SU-DHL-6 (cell line): ENCODE data around the gene POLE.
A peak's percentile ranks its signal among the peaks of the same experiment; 100 is the strongest.

Experiments
- H2AFZ ChIP-seq: fragments of 200-600 bp; sonication (generic); 2 replicates; pipeline ENCODE4 v1.6.1; 2014; ENCODE audit warnings: low read depth, mild to moderate bottlenecking, moderate library complexity, mixed read lengths, antibody characterized with exemption, low read length; ENCODE audit not compliant: severe bottlenecking
- H3F3A ChIP-seq: fragments of 200-600 bp; shearing (Covaris generic); 2 replicates; pipeline ENCODE4 v1.6.0; 2016; ENCODE audit warnings: antibody characterized with exemption, mild to moderate bottlenecking; ENCODE audit not compliant: insufficient read depth
- H3K27ac ChIP-seq: fragments of 200-600 bp; sonication (generic); 2 replicates; pipeline ENCODE4 v1.5.1; 2016; ENCODE audit warnings: low read depth, mild to moderate bottlenecking, low read length, moderate library complexity, mixed read lengths
- H3K27me3 ChIP-seq: fragments of 200-600 bp; sonication (generic), shearing (Covaris generic); 2 replicates; pipeline ENCODE4 v1.6.0; 2014; ENCODE audit warnings: mild to moderate bottlenecking, low read length
- H3K36me3 ChIP-seq: fragments of 200-600 bp; sonication (generic); 2 replicates; pipeline ENCODE4 v1.6.1; 2014; ENCODE audit warnings: mild to moderate bottlenecking, low read length, mixed read lengths
- H3K4me2 ChIP-seq: fragments of 300-600, 200-600 bp; shearing (Covaris generic), sonication (generic); 2 replicates; pipeline ENCODE4 v1.6.0; 2014; ENCODE audit warnings: low read length, low read depth, mild to moderate bottlenecking; ENCODE audit not compliant: poor library complexity, severe bottlenecking
- H3K4me3 ChIP-seq: fragments of 200-600 bp; sonication (generic); 2 replicates; pipeline ENCODE4 v1.5.1; 2014; ENCODE audit warnings: antibody characterized with exemption, low read length, mild to moderate bottlenecking, mixed read lengths; ENCODE audit not compliant: insufficient read depth, poor library complexity, severe bottlenecking
- H3K79me2 ChIP-seq: fragments of 200-600 bp; sonication (generic); 2 replicates; pipeline ENCODE4 v1.6.1; 2014; ENCODE audit warnings: mild to moderate bottlenecking, low read length, moderate library complexity; ENCODE audit not compliant: insufficient read depth
- H3K9ac ChIP-seq: fragments of 200-600 bp; sonication (generic); 2 replicates; pipeline ENCODE4 v1.7.0; 2014; ENCODE audit warnings: mild to moderate bottlenecking, low read length
- H3K9me2 ChIP-seq: fragments of 200-600 bp; sonication (generic); replicated peaks from 2 replicates; pipeline ENCODE4 v1.6.1; 2014; ENCODE audit warnings: low read length; ENCODE audit not compliant: insufficient read depth
- H3K9me3 ChIP-seq: fragments of 200-600 bp; sonication (generic); 2 replicates; pipeline ENCODE4 v1.6.1; 2014; ENCODE audit warnings: low read length, mixed read lengths; ENCODE audit not compliant: insufficient read depth
- H4K20me1 ChIP-seq: fragments of 200-600 bp; sonication (generic); 2 replicates; pipeline ENCODE4 v1.6.1; 2014; ENCODE audit warnings: low read depth, mild to moderate bottlenecking, antibody characterized with exemption, low read length, moderate library complexity, mixed read lengths
- CTCF ChIP-seq: fragments of 200-600 bp; sonication (generic); IDR thresholded peaks from one replicate; pipeline ENCODE4 v1.5.1; 2017; ENCODE audit warnings: antibody characterized with exemption, mild to moderate bottlenecking, low read length, moderate library complexity; ENCODE audit not compliant: insufficient read depth, poor library complexity, severe bottlenecking
- EZH2phosphoT487 ChIP-seq: fragments of 200-600 bp; sonication (generic), shearing (Covaris generic); conservative IDR thresholded peaks from 2 replicates; pipeline ENCODE4 v1.6.1; 2018; ENCODE audit warnings: mild to moderate bottlenecking, antibody characterized with exemption, low read length, moderate library complexity, mixed read lengths

The POLE gene

DNA sequence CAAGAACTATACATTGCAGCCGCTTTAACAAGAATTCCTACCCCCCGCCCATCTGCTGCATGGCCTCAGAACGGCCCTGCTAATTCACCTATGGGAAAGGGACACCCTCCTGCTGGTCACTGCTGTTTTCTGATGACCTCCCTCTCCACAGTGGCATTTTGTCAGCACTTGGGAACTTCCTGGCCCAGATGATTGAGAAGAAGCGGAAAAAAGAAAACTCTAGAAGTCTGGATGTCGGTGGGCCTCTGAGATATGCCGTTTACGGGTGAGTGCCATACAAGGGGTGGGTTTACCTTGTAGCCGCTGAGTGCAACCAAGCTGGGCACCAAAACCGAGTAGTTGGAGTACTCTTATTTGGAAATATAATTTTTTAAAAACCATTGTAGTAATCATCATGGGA, 3.0 kb upstream of the POLE start:
- no peak overlapping the region for H3K27ac ChIP-seq
- no peak overlapping the region for H3K9ac ChIP-seq
- H3K4me2 ChIP-seq = no peak overlapping the region

DNA sequence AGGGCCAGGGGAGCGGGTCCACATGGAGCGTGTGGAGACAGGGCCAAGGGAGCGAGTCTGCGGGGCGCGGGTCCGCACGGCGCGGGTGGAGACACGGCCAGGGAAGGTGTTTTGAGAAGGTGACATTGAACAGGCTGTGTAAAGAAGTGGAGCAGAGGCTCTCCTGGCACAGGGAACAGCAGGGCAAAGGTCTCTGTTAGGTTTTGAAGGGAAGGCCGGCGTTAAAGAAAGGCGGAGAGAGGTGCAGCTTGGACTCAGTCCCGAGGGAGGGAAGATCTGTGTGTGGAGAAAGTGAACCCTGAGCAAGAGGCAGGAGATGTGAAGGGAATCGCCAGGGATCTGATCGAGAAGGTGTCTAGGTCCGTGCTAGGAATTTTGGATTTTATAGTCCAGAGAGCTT, 2.1 kb upstream of the POLE start:
- peaks cover 41% of the 10 kb centered on the region for H3K79me2 ChIP-seq
- no peak overlapping the region for H3K27ac ChIP-seq
- H3K27me3 ChIP-seq = no peaks in the 10 kb centered on the region
- no peaks in the 10 kb centered on the region for H3K9me2 ChIP-seq
- peaks cover 5% of the 10 kb centered on the region; the same call in 1 of the 2 replicates for H4K20me1 ChIP-seq
- 0 out of 2 replicates have a peak, but pooled peaks cover 12% of the 10 kb centered on the region for H3F3A ChIP-seq
- peak overlapping the region; percentile 6 for H3K4me2 ChIP-seq
- no peak overlapping the region for H2AFZ ChIP-seq
- H3K36me3 ChIP-seq = peaks cover 6% of the 10 kb centered on the region; the same call in 1 of the 2 replicates
- H3K9me3 ChIP-seq = no peaks in the 10 kb centered on the region
- no peak overlapping the region for H3K4me3 ChIP-seq
- no peak for TF ChIP-seq CTCF
- TF ChIP-seq EZH2phosphoT487 = no peak
- no peak overlapping the region for H3K9ac ChIP-seq

More for the DNA sequence above, 3.0 kb upstream of the POLE start:
- Histone ChIP-seq H3K36me3 (peaks cover 6% of the 10 kb centered on the region; the same call in 1 of the 2 replicates), H3K9me2 (no peaks in the 10 kb centered on the region), H3K9me3 (no peaks in the 10 kb centered on the region), H4K20me1 (peaks cover 5% of the 10 kb centered on the region; the same call in 1 of the 2 replicates), H3F3A (0 out of 2 replicates have a peak, but pooled peaks cover 12% of the 10 kb centered on the region), H3K4me3 (no peak overlapping the region), H3K79me2 (peaks cover 38% of the 10 kb centered on the region), H2AFZ (no peak overlapping the region), H3K27me3 (no peaks in the 10 kb centered on the region)
- TF ChIP-seq CTCF (no peak), EZH2phosphoT487 (no peak)

- no peaks in the 10 kb centered on the region for H3K9me3 ChIP-seq
- peak overlapping the region; percentile 74 for H3K27ac ChIP-seq
- no peaks in the 10 kb centered on the region for H3K9me2 ChIP-seq
- H3K36me3 ChIP-seq = peaks cover 6% of the 10 kb centered on the region; the same call in 1 of the 2 replicates
- peak overlapping the region; percentile 87 for H3K9ac ChIP-seq
- peaks cover 9% of the 10 kb centered on the region; the same call in 1 of the 2 replicates for H4K20me1 ChIP-seq
- peak overlapping the region; percentile 58 for H3K4me2 ChIP-seq
- TF ChIP-seq CTCF (no peak), EZH2phosphoT487 (no peak)
- H3K79me2 ChIP-seq = peaks cover 60% of the 10 kb centered on the region
- 0 out of 2 replicates have a peak, but pooled peaks cover 11% of the 10 kb centered on the region for H3F3A ChIP-seq
- H3K4me3 ChIP-seq = peak overlapping the region; percentile 83
- no peaks in the 10 kb centered on the region for H3K27me3 ChIP-seq
- H2AFZ ChIP-seq = peak overlapping the region; percentile 41
These were observed 324 bp downstream of the POLE start for GRCh38 chr12:132686825-132687210.
